Spleen (tissue), 11 donors: ENCODE data around the gene XPOT. TPM values are rescaled to one million over a fixed set of nuclear protein-coding genes. Genes with fewer than 3 reads are reported as not detected.

ENCODE experiments used
- DNase-seq: peaks from one replicate; pipeline ENCODE4 v3.0.0-alpha.2; 2020
- H3K27ac ChIP-seq, 8 donors: fragments of 200-600 bp; sonication (generic) in 7 of 8; 1 replicate in 4 of 8; 2 replicates in 4 of 8; pipeline versions ENCODE4 v1.5.0 to v1.8.0; 2016 to 2021; ENCODE audit warnings: inconsistent platforms in 4 of 8, mild to moderate bottlenecking in 4 of 8, moderate library complexity in 1 of 8
- H3K27me3 ChIP-seq, 7 donors: fragments of 200-600 bp; sonication (generic) in 6 of 7; replicated peaks in 1 of 7; 1 replicate in 4 of 7; 2 replicates in 3 of 7; pipeline versions ENCODE4 v1.5.0 to v1.8.0; 2016 to 2021; ENCODE audit warnings: inconsistent platforms in 3 of 7, mild to moderate bottlenecking in 1 of 7
- H3K36me3 ChIP-seq, 6 donors: fragments of 200-600 bp; sonication (generic) in 5 of 6; 1 replicate in 4 of 6; 2 replicates in 2 of 6; pipeline versions ENCODE4 v1.5.0 to v1.8.0; 2016 to 2021; ENCODE audit warnings: inconsistent platforms in 2 of 6
- H3K4me1 ChIP-seq, 6 donors: fragments of 200-600 bp; sonication (generic) in 5 of 6; 1 replicate in 3 of 6; 2 replicates in 3 of 6; pipeline versions ENCODE4 v1.5.0 to v1.8.0; 2016 to 2021; ENCODE audit warnings: inconsistent platforms in 3 of 6
- H3K4me3 ChIP-seq, 8 donors: fragments of 200-600 bp; sonication (generic) in 7 of 8; 1 replicate in 4 of 8; 2 replicates in 4 of 8; pipeline versions ENCODE4 v1.5.0 to v1.8.0; 2016 to 2021; ENCODE audit warnings: inconsistent platforms in 4 of 8, mild to moderate bottlenecking in 4 of 8, moderate library complexity in 2 of 8
- H3K9me3 ChIP-seq, 8 donors: fragments of 200-600 bp; sonication (generic) in 7 of 8; 1 replicate in 4 of 8; 2 replicates in 4 of 8; pipeline versions ENCODE4 v1.5.0 to v1.8.0; 2016 to 2021; ENCODE audit warnings: inconsistent platforms in 4 of 8
- CTCF ChIP-seq, 11 experiments: fragments of 200-600 bp in 7 of 11; fragments of 450-650 bp in 4 of 11; sonication (generic) in 4 of 11; IDR thresholded peaks in 8 of 11; conservative IDR thresholded peaks in 3 of 11; 1 replicate in 7 of 11; 2 replicates in 4 of 11; pipeline versions ENCODE4 v1.4.0 to v1.8.0; 2016 to 2021; ENCODE audit warnings: antibody characterized with exemption in 11 of 11, inconsistent platforms in 4 of 11, mild to moderate bottlenecking in 1 of 11
- POLR2A ChIP-seq, 3 donors: fragments of 450-650 bp; IDR thresholded peaks; one replicate each; pipeline ENCODE4 v1.5.1; 2017; ENCODE audit warnings: antibody characterized with exemption in 3 of 3, mild to moderate bottlenecking in 1 of 3
- POLR2AphosphoS5 ChIP-seq, 3 donors: sonication (generic); formaldehyde crosslinking; IDR thresholded peaks; one replicate each; pipeline ENCODE4 v1.5.1; 2017; ENCODE audit warnings: antibody characterized with exemption in 3 of 3
- WGBS, 5 donors: extraction: QIAGEN DNeasy Blood & Tissue Kit in 3 of 5; methylation state at CpG; one replicate each; pipeline versions ENCODE4 v1.1.5 to v1.1.7; 2013 to 2018; 5-methylcytosine and 5-hydroxymethylcytosine counted together
- intact Hi-C: fragments of 100-400 bp; cut with DNase I; formaldehyde crosslinking; loops from one replicate; pipeline ENCODE4 v1.15.0; 2023; ENCODE audit warnings: low total_unique reads
- polyA plus RNA-seq, 3 donors: library from polyadenylated mRNA; stranded (reverse); fragments of 200-250 nt; gene quantifications; one replicate each; pipeline ENCODE4 v1.2.1, GENCODE V29; 2013
- total RNA-seq, 7 donors: library from RNA; depleted of rRNA in 3 of 7; stranded (reverse); fragments of >200 nt in 3 of 7; fragmentation: NEBNext Ultra II Directional in 4 of 7; extraction: Animal tissue kit (Norgen Biotek cat#: 25700) in 4 of 7; gene quantifications; one replicate each; pipeline versions ENCODE4 v1.1.0 to v1.2.1, GENCODE V29; 2016 to 2021
- donor health status: healthy with polysubstance abuse.
- donor health status: DM: no; HTN: no; CAD: no; lungs with moderate emphysema.
- donor health status: DM: no; HTN: no; CAD: no.
- donor health status: Bipolar disorder and iron deficiency.
- donor health status: healthy.
- donor health status: DM: no; HTN: no; CAD: no.
- donor health status: DM: yes; HTN: yes; CAD: no.

XPOT gene
- total and polyA plus RNA-seq, 10 donors, result 11.1 to 50.3 (median 43.1) TPM

GRCh38 chr12:64419696-64420095 lies 15.5 kb downstream of the XPOT start:
- intact Hi-C loops, result no loop called here
- TF ChIP-seq CTCF (IDR thresholded peaks at IDR 0.05 in 8 of 11, conservative IDR thresholded peaks at IDR 0.05 in 3 of 11), result no peak
- no peak for DNase-seq
- no peaks in the 10 kb centered on the region for H3K4me1 ChIP-seq
- 71 to 88% (median 79%) methylated on average over 3 of the region's 3 CpGs for WGBS, 5 donors
- no peak overlapping the region for H3K4me3 ChIP-seq
- no peak overlapping the region for H3K27ac ChIP-seq
- peaks cover 5 to 100% (median 86%) of the 10 kb centered on the region in 6 donors for H3K36me3 ChIP-seq
- no peaks in the 10 kb centered on the region for H3K27me3 ChIP-seq
- no peaks in the 10 kb centered on the region for H3K9me3 ChIP-seq

DNA sequence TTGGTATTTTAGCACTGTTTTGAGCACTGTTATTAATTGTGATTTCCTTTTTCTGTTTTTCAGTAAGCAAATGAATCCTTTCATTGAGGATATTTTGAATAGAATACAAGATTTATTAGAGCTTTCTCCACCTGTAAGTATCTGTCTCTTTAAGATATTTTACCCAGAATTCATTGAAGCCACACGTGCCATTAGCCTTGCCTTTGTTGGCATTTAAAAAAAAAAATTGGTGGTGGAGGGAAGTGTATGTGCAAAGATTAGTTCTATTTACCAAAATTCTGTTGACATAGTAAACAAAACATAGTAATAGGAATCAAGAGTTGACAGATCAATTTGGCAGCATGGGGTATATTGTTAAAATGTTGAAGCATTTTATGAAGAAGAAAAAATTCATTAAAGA lies 23.8 kb downstream of the XPOT start:
- Histone ChIP-seq H3K27ac (no peak overlapping the region), H3K4me3 (no peak overlapping the region), H3K27me3 (no peaks in the 10 kb centered on the region), H3K4me1 (no peaks in the 10 kb centered on the region), H3K36me3 (peaks cover 2 to 100% (median 94%) of the 10 kb centered on the region in 6 donors), H3K9me3 (no peaks in the 10 kb centered on the region)
- 33 to 59% (median 44%) methylated on average over 1 of the region's 1 CpG for WGBS, 5 donors
- intact Hi-C loops, result no loop called here
- TF ChIP-seq POLR2AphosphoS5 (IDR thresholded peaks at IDR 0.05) (no peak), POLR2A (IDR thresholded peaks at IDR 0.05) (no peak), CTCF (IDR thresholded peaks at IDR 0.05 in 8 of 11, conservative IDR thresholded peaks at IDR 0.05 in 3 of 11) (no peak)
- no peak for DNase-seq

DNA sequence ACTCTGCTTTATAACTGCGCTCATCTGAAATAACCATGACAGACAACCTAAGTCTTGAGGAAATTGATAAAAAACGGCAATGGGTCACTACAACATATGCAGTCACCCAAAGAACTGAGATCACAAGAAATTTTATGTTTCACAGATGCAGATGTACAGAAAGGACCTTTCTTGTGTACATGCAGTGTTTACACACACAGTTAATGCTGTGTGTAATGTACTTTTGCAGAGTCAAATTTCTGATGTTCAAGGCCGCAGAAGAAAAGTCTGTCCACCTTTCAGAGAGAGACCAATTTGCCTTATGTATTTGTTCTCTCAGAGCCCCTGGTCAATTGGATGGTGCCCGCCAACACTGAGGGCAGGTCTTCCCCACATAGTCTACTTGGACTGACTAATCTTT lies 24.8 kb downstream of the XPOT start:
- intact Hi-C loops, result no loop called here
- Histone ChIP-seq H3K27ac (no peak overlapping the region), H3K36me3 (peaks cover 1 to 100% (median 94%) of the 10 kb centered on the region in 6 donors), H3K9me3 (no peaks in the 10 kb centered on the region), H3K4me1 (no peaks in the 10 kb centered on the region), H3K4me3 (no peak overlapping the region), H3K27me3 (no peaks in the 10 kb centered on the region)
- no peak for TF ChIP-seq POLR2AphosphoS5 (IDR thresholded peaks at IDR 0.05)
- 91 to 97% (median 95%) methylated on average over 4 of the region's 4 CpGs for WGBS, 5 donors
- no peak for DNase-seq

- TF ChIP-seq CTCF (IDR thresholded peaks at IDR 0.05 in 8 of 11, conservative IDR thresholded peaks at IDR 0.05 in 3 of 11), result no peak
- TF ChIP-seq POLR2A (IDR thresholded peaks at IDR 0.05), result no peak
- TF ChIP-seq POLR2AphosphoS5 (IDR thresholded peaks at IDR 0.05), result no peak
- DNase-seq, result no peak
- 75 to 90% (median 83%) methylated on average over 2 of the region's 2 CpGs for WGBS, 5 donors
- Histone ChIP-seq H3K4me3 (no peak overlapping the region), H3K27ac (no peak overlapping the region), H3K27me3 (no peaks in the 10 kb centered on the region), H3K9me3 (no peaks in the 10 kb centered on the region), H3K4me1 (no peaks in the 10 kb centered on the region), H3K36me3 (peaks cover 0 to 100% (median 91%) of the 10 kb centered on the region in 6 donors)
- intact Hi-C loops, result no loop called here
These were observed 26.7 kb downstream of the XPOT start for GRCh38 chr12:64430886-64431285.

DNA sequence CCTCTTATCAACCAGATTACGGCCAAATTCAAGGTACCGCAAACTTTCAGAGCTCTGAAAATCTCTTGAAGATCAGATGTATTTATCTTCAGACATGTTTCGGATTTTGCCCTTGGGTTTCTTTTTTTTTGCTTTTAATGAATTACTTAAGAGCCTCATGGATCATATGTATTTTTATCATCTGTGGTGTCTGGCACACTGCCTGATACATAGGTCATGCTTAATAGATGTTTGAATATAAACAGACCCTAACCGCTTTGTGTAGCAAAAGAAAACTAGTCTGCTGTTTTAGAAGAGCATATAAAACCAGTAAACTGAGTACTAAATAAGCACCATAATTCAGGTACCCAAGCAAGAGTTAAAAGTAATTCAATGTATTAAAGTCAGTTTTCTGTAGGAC lies 27.6 kb downstream of the XPOT start:
- WGBS, 5 donors, result 94 to 99% (median 96%) methylated on average over 4 of the region's 4 CpGs

More for the DNA sequence above, 27.6 kb downstream of the XPOT start:
- Histone ChIP-seq H3K27me3 (no peaks in the 10 kb centered on the region), H3K36me3 (peaks cover 0 to 100% (median 91%) of the 10 kb centered on the region in 6 donors), H3K9me3 (no peaks in the 10 kb centered on the region), H3K4me3 (no peak overlapping the region), H3K4me1 (no peaks in the 10 kb centered on the region), H3K27ac (no peak overlapping the region)
- intact Hi-C loops, result no loop called here
- DNase-seq, result no peak
- TF ChIP-seq POLR2A (IDR thresholded peaks at IDR 0.05), result no peak
- TF ChIP-seq CTCF (IDR thresholded peaks at IDR 0.05 in 8 of 11, conservative IDR thresholded peaks at IDR 0.05 in 3 of 11), result no peak
- no peak for TF ChIP-seq POLR2AphosphoS5 (IDR thresholded peaks at IDR 0.05)
